Measurements from ENCODE around the gene BCORL1. TPM values are rescaled to one million over a fixed set of nuclear protein-coding genes. Genes with fewer than 3 reads are reported as not detected.

Gene BCORL1, protein sequence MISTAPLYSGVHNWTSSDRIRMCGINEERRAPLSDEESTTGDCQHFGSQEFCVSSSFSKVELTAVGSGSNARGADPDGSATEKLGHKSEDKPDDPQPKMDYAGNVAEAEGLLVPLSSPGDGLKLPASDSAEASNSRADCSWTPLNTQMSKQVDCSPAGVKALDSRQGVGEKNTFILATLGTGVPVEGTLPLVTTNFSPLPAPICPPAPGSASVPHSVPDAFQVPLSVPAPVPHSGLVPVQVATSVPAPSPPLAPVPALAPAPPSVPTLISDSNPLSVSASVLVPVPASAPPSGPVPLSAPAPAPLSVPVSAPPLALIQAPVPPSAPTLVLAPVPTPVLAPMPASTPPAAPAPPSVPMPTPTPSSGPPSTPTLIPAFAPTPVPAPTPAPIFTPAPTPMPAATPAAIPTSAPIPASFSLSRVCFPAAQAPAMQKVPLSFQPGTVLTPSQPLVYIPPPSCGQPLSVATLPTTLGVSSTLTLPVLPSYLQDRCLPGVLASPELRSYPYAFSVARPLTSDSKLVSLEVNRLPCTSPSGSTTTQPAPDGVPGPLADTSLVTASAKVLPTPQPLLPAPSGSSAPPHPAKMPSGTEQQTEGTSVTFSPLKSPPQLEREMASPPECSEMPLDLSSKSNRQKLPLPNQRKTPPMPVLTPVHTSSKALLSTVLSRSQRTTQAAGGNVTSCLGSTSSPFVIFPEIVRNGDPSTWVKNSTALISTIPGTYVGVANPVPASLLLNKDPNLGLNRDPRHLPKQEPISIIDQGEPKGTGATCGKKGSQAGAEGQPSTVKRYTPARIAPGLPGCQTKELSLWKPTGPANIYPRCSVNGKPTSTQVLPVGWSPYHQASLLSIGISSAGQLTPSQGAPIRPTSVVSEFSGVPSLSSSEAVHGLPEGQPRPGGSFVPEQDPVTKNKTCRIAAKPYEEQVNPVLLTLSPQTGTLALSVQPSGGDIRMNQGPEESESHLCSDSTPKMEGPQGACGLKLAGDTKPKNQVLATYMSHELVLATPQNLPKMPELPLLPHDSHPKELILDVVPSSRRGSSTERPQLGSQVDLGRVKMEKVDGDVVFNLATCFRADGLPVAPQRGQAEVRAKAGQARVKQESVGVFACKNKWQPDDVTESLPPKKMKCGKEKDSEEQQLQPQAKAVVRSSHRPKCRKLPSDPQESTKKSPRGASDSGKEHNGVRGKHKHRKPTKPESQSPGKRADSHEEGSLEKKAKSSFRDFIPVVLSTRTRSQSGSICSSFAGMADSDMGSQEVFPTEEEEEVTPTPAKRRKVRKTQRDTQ (N-terminal part only)
- polyA plus RNA-seq (2013, experiment 1 of 2; ENCODE audit: insufficient read length): 8.8 TPM
- polyA plus RNA-seq (2013, experiment 2 of 2; ENCODE audit: insufficient read length): 9.3 TPM

- peak; percentile 95 for DNase-seq
These were observed at the start of gene BCORL1 for GRCh38 chrX:129982300-129983251. Gene BCORL1 (plus strand): TSS chrX:129982635. CDS start chrX:130005232, 22,597 bp downstream.

DNA sequence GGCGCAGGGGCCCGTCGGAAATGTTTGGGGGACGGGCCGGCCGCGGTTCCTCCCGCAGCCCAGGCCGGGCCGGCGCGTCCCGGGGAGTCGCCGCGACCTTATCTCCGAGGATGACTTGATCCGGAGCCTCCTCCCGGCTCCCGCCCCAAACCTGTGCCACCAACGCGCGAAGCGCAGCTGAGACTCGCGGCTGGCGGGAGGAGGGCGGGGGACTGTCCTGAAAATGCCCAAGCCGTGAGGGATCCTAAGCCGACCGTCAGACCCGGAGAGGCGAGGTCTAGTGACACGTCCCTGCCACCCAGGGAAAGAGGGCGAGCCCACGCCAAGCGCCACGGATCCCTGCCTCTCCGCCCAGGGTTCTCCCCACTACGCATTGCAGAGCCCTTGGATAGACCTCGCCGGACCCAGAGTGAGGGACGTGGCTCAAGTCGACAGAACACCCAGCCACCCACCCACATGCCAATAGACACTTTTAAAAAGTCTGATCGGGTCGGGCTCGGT, 49.6 kb upstream of the BCORL1 start:
- no peak for DNase-seq

- DNase-seq: no peak
These were observed 48.7 kb upstream of the BCORL1 start for GRCh38 chrX:129933700-129934099.

DNA sequence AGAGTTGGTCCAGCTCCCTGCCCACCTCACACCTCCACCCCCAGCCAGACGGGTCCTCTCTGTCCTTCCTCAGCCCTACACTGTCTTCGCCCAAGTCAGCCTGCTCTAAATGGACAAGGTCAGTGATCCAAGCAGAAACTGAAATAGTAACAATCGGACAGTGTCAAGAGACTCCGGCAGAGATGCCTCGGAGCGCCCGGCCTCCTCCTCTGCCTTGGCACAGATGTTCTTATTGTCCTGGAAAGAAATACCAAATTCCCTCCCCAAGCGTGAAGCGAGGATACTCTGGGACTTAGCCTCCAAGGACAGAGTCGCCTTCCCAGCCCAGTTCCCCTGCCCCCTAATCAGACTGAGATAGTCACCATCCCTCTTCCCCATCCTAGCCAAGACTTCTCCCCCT, 48.0 kb upstream of the BCORL1 start:
- DNase-seq: no peak

DNA sequence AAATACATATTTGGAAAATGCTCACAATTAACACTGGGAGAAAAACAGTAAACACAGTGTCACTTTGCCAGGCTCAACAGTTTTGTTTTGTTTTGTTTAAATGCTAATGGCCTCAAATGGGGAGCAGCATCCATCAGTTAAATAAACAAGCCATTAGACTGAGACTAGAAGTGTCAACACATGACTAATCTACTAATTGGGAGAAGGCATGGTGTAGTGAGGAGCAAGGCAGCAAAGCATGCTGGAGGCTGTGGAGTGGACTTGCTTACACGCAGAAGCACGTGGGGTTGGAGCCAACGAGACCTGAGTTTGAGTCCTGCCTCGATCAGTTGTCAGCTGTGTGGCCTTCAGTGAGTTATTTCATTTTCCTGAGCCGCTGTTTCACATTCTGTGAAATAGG, 47.5 kb upstream of the BCORL1 start:
- no peak for DNase-seq

DNA sequence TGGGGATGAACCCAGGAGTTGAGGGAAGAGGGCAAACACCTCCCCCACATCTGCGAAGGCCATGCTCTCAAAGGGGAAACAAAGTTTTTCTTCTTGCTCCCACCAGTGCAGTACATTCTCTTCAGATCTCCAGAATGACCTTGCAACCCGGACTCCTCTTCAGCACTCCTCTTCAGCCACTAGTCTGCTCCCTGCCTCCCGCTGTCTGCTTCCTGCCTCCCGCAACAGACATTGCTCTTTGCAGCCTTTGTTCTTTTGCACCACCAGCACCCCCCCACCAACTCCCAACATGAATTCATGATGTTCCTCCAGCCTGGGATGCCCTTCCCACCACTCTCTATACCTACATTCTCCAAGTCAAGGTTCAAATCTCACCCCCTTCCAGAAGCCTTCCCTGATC, 44.4 kb upstream of the BCORL1 start:
- DNase-seq: no peak

GRCh38 chrX:129939986-129940385, 42.4 kb upstream of the BCORL1 start:
- no peak for DNase-seq

DNA sequence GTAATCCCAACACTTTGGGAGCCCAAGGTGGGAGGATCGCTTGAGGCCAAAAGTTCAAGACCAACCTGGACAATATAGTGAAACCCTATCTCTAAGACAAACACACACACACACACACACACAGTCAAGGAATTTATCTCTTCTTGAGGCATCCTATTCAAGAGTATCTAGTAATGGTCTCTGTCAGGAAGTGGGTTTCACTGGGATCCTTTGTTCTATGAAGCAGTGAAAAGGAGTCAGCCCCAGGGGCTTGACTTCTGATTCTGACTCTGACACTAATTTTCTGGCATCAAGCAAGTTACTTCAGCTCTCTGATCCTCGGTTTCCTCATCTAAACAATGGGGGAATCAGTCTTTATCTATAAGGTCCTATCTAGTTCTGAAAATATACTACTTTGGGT, 41.7 kb upstream of the BCORL1 start:
- no peak for DNase-seq

- DNase-seq: peak; percentile 43
These were observed 37.3 kb upstream of the BCORL1 start for GRCh38 chrX:129945131-129945530.

DNA sequence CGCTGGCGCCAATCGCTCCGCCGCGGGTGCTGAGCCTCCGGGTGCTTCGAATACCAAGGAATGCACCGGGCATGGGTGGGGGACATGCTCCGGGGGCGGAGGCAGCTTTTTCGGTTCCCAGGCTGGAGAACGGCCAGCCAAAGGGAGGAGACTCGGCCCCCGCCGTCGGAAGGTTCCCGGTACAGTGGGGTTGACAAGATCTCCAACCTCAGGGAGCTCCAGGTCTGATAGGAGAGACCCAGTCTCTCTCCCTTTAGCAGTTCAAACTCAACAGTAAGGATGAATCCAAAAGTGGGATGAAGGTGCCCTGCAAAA, 29.1 kb upstream of the BCORL1 start:
- no peak for DNase-seq

DNA sequence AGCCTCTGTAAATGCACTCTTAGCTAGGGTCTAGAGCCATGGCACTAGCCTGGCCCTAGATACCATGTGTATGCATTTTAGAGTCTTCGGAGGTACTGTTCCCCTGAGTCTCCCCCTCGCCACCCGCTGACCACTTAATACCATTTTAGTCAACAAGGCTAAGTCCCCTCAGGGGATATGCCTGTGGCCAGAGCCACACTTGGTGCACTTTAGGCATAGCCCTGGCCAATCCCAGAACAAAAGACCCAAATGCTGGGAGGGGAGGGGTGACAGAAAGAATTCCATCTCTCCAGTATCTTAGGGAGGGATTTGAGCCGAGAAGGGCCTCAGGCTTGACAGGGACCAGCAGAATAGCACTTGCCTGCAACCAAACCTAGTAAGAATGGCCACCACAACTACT, 28.6 kb upstream of the BCORL1 start:
- DNase-seq: no peak

- no peak for DNase-seq
These were observed 27.6 kb upstream of the BCORL1 start for GRCh38 chrX:129954804-129955203.

GRCh38 chrX:129955682-129956081, 26.8 kb upstream of the BCORL1 start:
- DNase-seq: no peak

DNA sequence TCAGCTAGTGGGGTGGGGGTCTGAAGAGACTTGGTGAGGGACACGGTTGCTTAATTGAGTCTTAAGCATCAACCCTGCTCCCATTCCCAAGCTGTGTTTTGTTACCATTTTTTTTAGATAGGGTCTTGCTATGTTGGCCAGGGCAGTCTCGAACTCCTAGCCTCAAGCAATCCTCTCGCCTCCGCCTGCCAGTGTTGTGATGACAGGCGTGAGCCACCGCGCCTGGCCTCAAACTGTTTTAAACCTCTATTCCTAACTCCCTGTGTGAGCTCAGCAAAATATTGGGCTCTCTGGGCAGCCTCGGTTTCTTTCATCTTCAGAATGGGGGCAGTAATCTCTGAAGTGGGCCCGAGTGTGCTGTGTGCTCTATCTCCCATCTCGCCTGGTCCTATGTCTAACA, 26.3 kb upstream of the BCORL1 start:
- no peak for DNase-seq

GRCh38 chrX:129956765-129957164, 25.7 kb upstream of the BCORL1 start:
- no peak for DNase-seq

GRCh38 chrX:129957241-129958082, 25.0 kb upstream of the BCORL1 start:
- peak; percentile 47 for DNase-seq

DNA sequence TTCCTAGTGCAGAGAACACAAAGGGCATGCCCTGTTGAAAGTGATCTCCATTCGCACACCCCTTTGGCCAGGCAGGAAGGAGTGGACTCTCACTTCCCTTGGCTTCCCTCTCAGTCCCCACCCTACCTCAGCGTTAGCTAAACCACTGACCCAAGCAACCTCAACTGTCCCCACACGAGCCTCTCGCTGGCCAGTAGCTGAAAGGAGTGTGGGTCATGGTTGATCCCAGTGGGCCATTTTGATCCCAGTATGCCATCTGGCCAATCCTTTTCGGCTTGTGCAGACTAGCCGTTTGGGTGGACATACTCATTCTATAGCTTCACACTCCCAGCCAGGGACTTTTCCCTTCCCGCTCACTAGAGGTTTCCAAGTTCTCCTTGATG, 24.4 kb upstream of the BCORL1 start:
- no peak for DNase-seq

GRCh38 chrX:129958814-129959492, 23.5 kb upstream of the BCORL1 start:
- DNase-seq: no peak

DNA sequence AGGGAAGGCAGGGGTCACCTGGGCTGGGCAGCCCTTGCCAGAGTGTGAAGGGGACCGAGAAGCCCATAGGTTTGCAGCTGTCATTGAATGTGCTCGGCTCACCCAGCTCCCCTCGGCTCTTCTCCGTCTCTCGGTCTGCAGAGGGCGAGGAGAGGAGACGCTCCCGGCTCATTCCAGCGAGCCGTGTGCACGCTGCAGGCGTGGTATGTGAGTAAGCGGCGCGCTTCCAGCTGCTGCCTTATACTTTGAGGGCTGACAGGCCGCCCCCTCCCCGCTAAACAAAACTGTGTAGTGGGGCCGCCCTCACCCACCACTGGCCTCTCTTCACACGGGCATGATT, 23.0 kb upstream of the BCORL1 start:
- DNase-seq: peak; percentile 38
